GM03348 (cell line): ENCODE measurements around the gene UBE2E2.
A peak's percentile ranks its signal among the peaks of the same experiment; 100 is the strongest.

Experiments used
- DNase-seq: peaks from one replicate; pipeline ENCODE4 v3.0.0; 2012; ENCODE audit warnings: low spot score

The UBE2E2 gene

GRCh38 chr3:23623844-23624243 is 420.7 kb downstream of the UBE2E2 start:
- no peak for DNase-seq

DNA sequence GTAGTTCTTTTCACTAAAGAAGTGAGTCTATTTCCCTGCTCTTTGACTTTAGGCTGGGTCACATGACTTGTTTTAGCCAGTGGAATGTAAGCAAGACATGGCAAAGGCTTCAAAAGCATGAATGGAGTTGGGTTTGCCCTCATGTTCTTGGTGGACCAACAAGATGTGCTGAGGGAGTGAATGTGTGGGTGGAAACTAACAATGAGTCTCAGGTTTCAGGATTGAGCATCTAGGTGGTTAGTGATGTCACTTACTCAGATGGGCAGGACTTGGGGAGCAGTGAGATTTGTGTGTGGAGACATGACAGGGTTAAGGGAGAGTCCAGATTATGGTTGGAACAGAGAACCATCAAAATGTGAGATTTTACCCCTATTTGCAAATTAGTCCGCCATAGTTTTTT is 421.2 kb downstream of the UBE2E2 start:
- no peak for DNase-seq

- DNase-seq = no peak
Observed at GRCh38 chr3:23626442-23626841, 423.3 kb downstream of the UBE2E2 start.

- DNase-seq = no peak
Observed at GRCh38 chr3:23629181-23629894, 426.2 kb downstream of the UBE2E2 start.

GRCh38 chr3:23633261-23633960 is 430.3 kb downstream of the UBE2E2 start:
- no peak for DNase-seq

- DNase-seq = no peak
Observed at GRCh38 chr3:23637339-23637738, 434.2 kb downstream of the UBE2E2 start.

DNA sequence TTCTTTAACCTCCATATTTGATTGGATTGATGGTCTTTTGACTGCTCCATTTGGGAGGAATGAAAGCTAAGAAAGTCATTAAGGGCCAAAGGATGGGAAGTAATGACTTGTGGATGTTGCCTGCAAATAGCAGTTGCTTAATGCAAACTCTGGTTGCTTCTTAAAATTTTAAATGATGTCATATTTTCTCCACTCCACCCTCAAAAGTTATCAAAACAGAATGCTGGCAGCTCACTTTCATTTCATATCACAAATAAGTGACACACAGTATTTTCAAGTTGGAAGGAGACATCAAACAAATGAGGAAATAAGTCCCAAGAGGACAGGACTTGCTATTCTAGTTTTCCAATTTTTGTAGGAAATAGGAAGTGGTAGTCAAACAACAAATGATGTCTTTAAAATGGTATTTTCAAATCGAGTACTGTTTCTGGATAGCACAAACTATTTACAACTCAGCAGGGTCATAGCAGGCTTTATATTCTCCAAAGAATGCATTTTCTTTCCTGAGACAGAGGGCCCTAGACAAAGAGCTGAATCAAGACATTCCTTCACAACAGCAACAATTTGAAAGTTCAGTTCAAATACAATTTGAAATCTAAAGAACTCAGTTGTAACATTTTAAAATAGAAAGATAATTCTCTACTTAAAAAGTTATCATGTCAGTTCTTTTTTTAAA is 437.5 kb downstream of the UBE2E2 start:
- DNase-seq = peak; percentile 36
